Daoy (cell line): Measurements from ENCODE around the gene PRKAG3. TPM values are rescaled to one million over a fixed set of nuclear protein-coding genes. Genes with fewer than 3 reads are reported as not detected.
A peak's percentile ranks its signal among the peaks of the same experiment; 100 is the strongest.

Experiments
- DNase-seq: peaks from one replicate; pipeline ENCODE4 v3.0.0-alpha.2; 2015; ENCODE audit warnings: low read depth
- total RNA-seq: library from RNA; depleted of rRNA; stranded (reverse); fragments of >200 nt; shearing (Covaris generic); gene quantifications from 2 replicates; pipeline ENCODE4 v1.2.3, GENCODE V29; 2014

Gene PRKAG3
- total RNA-seq, 1 experiment from 2014 or later = not detected

DNA sequence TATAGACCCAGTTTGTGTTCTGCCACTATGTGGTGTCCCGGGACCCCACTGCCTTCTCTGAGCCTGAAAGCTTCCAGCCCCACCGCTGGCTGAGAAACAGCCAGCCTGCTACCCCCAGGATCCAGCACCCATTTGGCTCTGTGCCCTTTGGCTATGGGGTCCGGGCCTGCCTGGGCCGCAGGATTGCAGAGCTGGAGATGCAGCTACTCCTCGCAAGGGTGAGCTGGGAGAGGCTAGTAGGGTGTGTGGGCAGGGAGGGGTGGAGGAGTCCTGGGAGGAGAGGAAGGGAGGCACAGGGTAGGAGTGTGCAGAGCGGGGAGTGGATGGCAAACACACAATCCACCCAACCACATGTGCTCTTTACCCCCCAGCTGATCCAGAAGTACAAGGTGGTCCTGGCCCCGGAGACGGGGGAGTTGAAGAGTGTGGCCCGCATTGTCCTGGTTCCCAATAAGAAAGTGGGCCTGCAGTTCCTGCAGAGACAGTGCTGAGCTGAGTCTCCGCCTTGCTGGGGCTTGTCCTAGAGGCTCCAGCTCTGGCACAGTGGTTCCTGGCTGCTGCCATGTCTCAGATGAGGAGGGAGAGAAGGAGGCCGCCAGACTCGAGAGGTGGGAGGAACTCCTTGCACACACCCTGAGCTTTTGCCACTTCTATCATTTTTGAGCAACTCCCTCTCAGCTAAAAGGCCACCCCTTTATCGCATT, 16.9 kb downstream of the PRKAG3 start:
- no peak for DNase-seq

DNA sequence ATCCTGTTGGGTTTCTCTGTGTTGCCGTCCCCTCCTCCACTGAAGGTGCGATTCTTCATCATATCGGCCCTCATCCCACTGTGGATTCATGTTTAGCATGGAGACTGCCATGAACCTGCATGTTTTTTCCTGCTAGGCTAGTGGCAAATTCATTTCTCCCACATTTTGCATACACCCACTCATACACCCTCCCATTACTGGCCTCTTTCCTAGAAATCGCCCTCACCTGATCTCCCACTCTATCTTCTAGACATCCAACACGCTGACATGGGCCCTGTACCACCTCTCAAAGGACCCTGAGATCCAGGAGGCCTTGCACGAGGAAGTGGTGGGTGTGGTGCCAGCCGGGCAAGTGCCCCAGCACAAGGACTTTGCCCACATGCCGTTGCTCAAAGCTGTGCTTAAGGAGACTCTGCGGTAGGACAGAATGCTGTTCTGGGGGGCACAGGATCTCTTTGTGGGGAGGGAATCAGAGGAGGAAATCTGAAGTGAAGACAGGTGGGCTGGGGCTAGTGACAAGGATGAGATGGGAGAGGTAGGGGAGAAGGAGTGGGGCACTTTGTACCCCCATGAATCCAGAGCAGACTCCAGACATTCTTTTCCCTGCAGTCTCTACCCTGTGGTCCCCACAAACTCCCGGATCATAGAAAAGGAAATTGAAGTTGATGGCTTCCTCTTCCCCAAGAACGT, 17.7 kb downstream of the PRKAG3 start:
- no peak for DNase-seq

DNA sequence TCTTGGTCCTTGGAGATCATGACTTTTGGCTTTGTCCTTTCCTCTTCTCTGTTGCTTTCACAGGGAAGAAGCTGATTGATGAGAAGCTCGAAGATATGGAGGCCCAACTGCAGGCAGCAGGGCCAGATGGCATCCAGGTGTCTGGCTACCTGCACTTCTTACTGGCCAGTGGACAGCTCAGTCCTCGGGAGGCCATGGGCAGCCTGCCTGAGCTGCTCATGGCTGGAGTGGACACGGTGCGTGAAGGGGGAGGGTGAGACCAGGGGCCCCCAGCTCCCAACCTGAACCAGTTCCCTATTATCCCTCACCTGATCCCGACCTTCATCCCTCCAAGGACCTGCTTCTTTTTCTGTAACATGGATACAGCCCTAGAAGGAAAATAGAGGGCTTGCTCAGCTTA, 18.7 kb downstream of the PRKAG3 start:
- DNase-seq = no peak

DNA sequence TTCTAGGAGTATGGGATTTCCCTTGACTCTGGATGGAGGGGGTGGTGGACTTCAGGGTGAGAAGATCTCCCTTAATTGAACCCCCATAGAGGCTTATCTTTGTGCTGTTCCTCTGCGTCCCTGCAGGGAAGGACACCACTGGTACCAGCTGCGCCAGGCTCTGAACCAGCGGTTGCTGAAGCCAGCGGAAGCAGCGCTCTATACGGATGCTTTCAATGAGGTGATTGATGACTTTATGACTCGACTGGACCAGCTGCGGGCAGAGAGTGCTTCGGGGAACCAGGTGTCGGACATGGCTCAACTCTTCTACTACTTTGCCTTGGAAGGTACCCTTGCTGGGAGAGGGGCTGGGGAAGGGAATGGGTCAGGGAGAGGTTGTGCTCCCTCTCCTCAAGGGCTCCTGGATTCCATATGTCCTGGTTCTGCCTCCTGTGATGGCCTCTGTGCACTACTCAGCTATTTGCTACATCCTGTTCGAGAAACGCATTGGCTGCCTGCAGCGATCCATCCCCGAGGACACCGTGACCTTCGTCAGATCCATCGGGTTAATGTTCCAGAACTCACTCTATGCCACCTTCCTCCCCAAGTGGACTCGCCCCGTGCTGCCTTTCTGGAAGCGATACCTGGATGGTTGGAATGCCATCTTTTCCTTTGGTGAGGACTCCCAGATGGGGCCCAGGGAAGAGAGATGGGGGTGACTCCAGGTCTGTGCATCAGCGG, 19.3 kb downstream of the PRKAG3 start:
- no peak for DNase-seq

DNA sequence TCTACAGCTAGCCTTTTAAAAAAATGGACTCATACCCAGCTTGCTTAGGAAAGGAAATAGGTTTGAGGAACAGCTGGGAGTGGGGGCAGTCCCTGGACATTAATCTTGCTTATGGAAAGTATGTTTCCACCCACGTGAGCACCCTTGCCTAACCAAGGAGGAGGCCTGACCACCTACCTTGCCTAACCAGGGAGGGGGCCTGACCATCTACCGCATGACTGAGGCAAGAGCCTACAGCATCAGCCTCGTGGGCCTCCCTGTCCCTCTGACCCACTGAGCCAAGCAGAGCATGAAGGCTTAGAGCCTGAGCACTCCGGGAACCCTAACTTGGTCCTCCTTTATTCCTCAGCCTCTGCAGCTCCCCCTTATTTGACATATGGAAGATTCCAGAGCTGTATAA, 20.2 kb downstream of the PRKAG3 start:
- DNase-seq = no peak

DNA sequence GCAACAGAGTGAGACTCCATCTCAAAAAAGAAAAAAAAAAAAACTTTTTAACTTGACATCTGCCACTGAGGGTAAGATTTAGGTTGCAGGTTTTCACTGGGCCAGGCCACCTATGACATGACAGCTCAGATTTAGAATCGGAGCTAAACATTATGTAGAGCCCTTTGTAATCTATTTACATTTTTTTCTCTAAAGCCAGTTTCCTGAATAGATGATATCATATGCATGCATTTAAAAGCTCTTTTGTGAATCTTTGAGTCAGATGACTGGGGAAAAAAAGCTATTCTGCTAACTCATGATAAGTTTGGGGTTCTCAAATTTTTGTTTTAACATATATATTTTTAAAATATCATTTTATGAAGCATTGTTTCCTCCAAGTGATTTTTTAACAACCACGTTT, 21.3 kb downstream of the PRKAG3 start:
- DNase-seq = no peak

DNA sequence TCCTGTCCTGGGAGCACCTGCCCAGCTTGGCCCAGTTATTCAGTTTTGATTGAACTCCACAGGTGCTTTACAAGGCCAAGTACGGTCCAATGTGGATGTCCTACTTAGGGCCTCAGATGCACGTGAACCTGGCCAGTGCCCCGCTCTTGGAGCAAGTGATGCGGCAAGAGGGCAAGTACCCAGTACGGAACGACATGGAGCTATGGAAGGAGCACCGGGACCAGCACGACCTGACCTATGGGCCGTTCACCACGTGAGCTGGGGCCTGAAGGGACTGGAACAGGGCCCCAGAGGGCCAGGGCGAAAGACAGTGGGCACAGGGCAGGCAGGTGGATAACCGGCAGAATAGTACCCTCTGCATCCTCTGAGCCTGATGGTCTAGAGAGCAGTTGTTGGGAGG, 22.1 kb downstream of the PRKAG3 start:
- DNase-seq = no peak

DNA sequence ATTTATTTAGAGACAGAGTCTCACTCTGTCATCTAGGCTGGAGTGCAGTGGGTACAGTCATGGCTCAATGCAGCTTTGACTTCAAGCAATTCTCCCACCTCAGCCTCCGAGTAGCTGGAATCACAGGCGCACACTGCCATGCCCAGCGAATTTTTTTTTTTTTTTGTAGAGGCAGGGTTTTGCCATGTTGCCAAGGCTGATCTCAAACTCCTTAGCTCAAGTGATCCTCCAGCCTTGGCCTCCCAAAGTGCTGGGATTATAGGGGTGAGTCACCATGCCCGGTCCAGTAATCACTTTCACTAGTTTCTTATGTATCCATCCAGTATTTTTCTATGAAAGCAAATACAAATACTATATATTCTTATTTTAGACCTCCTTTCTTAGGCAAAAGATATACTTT, 24.0 kb downstream of the PRKAG3 start:
- peak; percentile 64 for DNase-seq

DNA sequence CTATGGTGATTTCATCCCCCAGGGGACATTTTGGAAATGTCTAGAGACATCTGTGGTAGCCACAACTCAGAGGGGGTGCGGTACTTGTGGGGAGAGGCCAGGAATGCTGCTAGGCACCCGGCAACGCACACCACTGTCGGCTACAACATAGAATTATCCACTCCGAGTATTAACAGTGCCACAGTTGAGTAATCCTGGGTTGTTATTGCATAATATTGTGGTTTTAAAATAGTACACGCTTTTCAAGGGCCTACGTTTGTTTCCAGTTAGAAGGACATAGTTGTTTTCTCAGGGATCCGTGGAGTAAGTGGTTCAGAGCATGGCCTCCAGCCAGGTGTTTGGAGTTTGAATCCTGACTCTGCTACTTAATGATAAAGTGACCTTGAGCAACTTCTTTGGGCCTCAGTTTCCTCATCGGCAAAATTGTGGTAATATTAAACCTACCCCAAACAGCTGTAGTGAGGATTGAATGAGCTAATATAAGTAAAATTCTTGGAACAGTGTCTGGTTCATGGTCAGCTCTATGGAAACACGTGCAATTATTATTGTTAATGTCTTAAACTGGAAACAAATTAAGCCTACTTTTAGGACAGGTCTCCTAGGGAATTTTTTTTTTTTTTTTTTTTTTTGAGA, 25.1 kb downstream of the PRKAG3 start:
- DNase-seq = peak; percentile 96

DNA sequence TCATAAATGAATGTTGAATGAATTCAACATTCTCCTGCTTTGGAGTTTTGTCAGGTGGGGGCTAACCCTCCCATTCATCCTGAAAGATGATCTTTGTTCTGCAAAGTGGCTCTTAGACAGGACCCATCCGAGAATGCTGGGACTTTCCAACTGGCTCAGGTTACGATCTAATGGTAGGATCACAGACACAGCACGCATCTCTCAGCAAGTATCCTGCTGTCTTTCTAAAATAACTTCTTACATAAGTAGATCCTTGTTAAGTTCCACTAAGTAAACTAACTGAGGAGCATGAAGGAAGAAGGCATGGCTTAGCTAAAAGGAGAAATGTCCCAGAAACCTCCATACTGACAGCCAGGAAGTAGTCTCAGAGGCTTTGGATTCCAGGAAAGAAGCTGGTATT, 26.0 kb downstream of the PRKAG3 start:
- DNase-seq = peak; percentile 28

DNA sequence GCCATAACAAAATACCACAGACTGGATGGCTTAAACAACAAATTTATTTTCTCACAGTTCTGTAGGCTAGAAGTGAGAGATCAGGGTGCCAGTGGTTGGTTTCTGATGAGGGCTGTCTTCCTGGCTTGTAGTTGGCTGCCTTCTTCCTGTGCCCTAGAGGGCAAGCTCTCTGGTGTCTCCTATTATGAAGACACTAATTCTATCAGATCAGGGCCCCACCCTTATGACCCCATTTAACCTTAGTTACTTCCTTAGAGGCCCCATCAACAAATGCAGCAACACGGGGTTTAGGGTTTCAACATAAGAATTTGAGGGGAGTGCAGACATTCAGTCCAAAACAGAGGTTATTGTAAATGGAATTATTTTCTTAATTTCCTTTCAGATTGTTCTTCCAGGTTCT, 26.8 kb downstream of the PRKAG3 start:
- DNase-seq = no peak

DNA sequence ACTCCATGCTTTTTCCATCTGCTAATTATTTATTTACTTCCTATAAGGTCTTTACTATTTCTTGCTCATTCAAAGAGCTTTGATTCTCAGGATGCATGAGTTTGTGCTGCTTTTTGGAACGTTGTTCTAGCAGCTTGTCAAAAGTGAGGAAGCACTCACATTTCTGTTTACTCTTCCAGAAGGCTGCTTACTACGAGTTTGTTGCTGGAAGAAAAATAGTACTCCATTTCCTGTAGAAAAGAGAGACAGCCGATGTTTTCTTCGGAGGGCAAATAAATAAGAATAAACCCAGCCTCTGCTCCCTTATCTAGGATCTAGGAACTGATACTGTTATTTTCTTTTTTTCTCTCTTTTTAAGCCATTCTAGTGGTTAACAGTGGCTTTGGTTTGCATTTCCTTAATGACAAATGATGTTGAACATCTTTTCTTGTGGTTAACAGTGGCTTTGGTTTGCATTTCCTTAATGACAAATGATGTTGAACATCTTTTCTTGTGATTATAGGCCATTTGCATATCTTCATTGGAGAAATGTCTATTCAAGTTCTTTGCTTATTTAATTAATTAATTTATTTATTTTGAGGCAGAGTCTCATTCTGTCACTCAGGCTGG, 29.1 kb downstream of the PRKAG3 start:
- no peak for DNase-seq

DNA sequence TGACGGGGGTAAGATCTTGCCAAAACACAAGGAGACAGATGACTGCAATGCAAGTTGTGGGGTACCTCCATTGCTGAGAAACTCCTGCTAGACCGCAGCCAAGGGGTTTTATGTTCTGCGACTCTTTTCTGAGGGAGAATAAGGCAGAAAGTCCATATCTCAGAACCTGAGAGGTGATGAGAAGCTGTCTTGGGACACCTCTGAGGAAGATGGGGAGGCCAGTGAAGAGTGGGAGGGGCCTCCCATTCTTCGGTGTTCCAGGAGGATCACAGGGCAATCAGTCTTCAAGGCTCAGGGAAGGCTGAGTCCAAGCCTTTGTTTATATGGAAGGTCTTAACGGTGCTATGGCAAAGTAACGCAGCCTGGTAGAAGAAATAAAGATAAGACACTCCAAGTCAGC, 31.6 kb downstream of the PRKAG3 start:
- DNase-seq = no peak

DNA sequence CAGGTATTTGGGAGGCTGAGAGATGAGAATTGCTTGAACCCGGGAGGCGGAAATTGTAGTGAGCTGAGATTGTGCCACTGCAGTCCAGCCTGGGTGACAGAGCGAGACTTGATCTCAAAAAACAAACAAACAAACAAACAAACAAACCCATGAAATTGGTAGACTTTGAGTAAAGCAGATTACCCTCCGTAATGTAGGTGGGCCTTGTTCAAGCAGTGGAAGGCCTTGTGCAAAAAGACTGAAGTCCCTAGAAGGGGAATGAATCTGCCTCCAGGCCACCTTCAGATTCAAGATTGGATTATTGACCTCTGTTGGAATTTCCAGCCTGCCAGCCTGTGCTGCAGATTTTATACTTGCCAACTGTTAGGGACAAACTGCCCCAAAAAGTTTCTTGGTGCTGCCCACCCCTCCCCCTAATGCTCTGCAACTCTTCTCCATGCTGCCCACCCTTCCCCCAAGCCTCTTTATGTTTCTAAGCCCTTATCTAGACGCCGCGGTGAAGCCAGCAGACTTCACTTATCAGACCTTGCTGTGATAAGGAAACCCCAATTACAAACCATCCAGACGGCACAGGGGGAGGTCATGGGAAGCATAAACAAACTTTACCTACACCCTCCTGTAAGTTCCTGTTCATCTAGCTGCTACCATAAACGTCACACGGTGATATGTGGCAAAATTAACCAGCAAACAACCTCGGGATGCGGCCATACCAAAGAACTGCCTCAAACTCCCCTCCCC, 32.7 kb downstream of the PRKAG3 start:
- DNase-seq = peak; percentile 20

DNA sequence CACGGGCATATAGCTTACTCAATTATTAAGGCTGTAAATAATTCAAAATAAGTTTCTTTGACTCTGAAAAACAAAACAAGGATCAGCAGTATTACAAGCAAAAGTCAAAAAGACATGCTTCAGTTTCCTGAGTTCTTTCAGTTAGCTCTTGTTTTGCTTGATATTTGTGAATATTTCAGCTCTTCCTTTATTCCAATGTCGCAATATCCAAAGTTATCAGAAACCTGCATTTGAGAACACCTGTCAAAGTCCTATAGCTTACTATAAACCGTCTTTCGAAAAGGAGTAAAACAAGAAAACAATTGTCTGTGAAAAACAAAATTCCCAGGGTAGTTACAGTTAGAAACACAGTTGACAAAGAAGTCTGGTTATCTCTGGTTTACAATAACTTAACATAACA, 34.9 kb downstream of the PRKAG3 start:
- no peak for DNase-seq

DNA sequence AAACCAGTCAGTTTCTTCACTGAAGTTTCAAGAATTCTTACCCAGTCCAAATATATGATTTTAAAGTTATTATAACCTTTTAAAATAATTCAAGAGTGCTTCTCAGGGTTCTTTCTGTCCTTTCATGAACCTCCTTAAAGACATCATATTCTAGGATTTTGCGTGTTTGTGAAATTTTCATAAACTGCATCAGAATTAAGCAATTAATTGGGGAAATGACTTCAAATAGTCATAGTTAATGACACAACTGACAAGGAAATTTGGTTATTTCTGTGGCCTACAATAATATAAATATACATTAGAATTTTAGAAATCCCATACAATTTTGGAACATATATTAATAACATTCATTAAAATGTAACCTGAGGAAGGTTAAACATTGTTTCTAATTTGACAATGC, 39.2 kb downstream of the PRKAG3 start:
- DNase-seq = no peak

DNA sequence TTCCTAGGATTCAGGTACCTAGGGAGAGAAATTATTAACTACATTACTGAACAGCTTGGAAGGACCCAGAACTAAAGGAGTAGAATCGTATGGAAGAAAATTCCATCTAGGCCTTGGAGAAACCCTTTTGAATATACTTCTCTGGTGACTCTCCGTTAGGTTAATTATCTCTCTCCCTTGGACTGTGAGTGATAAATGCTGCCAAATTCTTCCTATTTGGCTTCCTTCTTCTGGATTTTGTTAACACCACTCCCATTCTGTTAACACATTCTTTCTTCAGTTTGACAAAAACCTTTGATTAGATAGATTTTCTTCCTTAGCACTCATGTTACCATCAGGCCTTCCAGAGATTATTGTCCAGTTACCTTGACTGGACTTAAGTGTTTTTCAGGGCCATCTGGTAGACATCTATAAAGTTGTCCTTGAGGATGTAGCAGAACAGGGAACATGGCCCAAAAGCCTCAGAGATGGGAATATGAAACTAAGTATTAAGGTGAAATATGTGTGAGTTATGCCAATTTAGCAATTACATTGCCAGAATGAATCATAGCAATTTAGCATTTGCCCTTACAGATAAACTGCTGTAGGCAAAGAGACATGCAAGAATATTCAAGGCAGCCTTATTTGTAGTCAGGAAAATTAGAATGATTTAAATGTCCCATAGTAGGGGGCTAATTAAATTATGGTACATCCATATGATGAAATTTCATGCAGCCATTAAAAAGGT, 42.9 kb downstream of the PRKAG3 start:
- DNase-seq = no peak

DNA sequence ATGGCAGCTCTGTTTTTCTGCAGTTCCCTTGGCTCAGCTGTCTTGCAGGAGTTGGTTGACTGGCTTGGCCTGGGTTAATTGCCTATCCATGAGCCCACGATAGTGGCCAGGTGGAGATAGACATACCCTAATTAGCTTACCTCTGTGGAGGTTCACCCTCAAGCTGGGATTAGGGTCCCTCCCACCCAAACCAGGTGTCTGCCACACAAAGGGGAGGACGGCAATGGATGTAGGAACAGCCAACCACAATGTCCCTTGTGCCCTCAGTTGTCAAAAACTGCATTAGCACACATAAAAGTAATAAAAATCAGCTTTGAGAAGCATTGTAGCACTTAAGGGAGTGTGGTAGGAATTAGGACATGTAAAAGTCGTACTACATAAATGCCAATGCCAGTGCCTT, 45.5 kb downstream of the PRKAG3 start:
- no peak for DNase-seq

DNA sequence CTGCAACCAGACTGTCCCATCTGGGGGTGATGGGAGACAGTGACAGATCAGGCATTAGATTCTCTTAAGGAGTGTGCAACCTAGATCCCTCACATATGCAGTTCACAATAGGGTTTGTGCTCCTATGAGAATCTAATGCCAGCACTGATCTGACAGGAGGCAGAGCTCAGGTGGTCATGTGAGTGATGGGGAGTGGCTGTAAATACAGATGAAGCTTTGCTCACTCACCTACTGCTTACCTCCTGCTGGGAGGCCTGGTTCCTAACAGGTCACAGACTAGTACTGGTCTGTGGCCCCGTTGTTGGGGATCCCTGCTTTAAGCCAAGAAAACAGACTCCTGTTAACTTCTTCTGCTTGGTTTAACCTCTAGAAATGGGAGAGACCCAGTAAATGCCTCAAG, 46.5 kb downstream of the PRKAG3 start:
- no peak for DNase-seq

DNA sequence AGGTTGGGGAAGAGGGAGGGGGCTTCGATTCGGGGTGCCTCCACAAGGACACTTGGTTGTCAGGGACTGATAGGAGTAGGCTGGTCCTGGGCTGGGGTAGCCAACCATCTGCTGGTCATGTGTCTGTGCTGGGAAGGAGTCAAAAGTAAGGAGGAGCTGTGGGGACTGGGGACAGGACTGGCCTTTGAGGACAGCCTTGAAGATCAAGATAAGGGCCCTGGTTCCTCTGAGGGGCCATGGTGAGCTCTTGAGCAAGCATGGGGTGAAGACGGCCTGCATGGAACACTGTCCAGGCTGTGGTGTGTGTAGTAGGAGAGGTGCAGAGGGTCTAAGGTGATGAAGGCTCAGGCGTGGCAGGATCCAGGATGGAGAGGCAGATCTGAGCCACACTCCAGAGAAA, 47.9 kb downstream of the PRKAG3 start:
- DNase-seq = no peak

DNA sequence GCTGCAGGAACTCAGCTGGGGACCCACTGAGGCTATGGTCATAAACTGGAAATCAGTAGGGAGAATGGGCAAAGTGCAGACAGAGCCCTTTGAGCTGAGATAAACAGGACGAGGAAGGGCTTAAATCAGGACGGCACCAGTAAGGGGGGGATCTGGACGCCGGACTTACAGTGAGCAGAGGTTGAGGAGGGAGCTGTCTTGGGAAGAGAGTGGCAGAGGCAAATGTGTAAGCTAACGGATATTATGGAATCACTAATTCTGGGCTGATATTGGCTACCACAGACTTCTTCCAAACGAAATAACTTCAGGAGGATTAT, 49.1 kb downstream of the PRKAG3 start:
- DNase-seq = no peak
